GM10266 (cell line): ENCODE measurements around the gene SLC12A3.

Source experiments
- DNase-seq: peaks from one replicate; pipeline ENCODE4 v3.0.0; 2012; ENCODE audit errors: extremely low spot score
- CTCF ChIP-seq: IDR thresholded peaks from 2 replicates; pipeline ENCODE4 v1.5.1; 2012; ENCODE audit warnings: mild to moderate bottlenecking, low read depth; ENCODE audit not compliant: control insufficient read depth, insufficient read depth; ENCODE audit errors: missing control alignments

The SLC12A3 gene

GRCh38 chr16:56914896-56915295, 49.9 kb downstream of the SLC12A3 start:
- DNase-seq, result no peak

GRCh38 chr16:56915336-56916119, 50.5 kb downstream of the SLC12A3 start:
- TF ChIP-seq CTCF, result no peak
- DNase-seq, result no peak

More at GRCh38 chr16:56914896-56915295, 49.9 kb downstream of the SLC12A3 start:
- TF ChIP-seq CTCF, result no peak

- peak; percentile 73 for DNase-seq
- no peak for TF ChIP-seq CTCF
Observed at GRCh38 chr16:56916571-56917403, 51.8 kb downstream of the SLC12A3 start.

GRCh38 chr16:56918467-56919012, 53.5 kb downstream of the SLC12A3 start:
- DNase-seq, result no peak
- no peak for TF ChIP-seq CTCF

GRCh38 chr16:56919099-56919800, 54.2 kb downstream of the SLC12A3 start:
- no peak for DNase-seq
- TF ChIP-seq CTCF, result no peak

- no peak for DNase-seq
Observed at GRCh38 chr16:56921571-56921970, 56.6 kb downstream of the SLC12A3 start.

More at GRCh38 chr16:56921571-56921970, 56.6 kb downstream of the SLC12A3 start:
- no peak for TF ChIP-seq CTCF
